ENCODE data around the gene FXYD1.

GRCh38 chr19:35155441-35155840 is 16.8 kb downstream of the FXYD1 start:
- TF ChIP-seq CTCF (IDR thresholded peaks at IDR 0.05; ENCODE audit: low read length) (no peak), EZH2 (optimal IDR thresholded peaks at IDR 0.05; ENCODE audit: low read depth, low read length) (no peak), EZH2phosphoT487 (IDR thresholded peaks at IDR 0.05; ENCODE audit: low read length) (no peak)
